Liver (tissue), 9 donors: ENCODE measurements around the gene PLP2. TPM values are rescaled to one million over a fixed set of nuclear protein-coding genes. Genes with fewer than 3 reads are reported as not detected.
A peak's percentile ranks its signal among the peaks of the same experiment; 100 is the strongest.

Source experiments
- DNase-seq: peaks from one replicate; pipeline ENCODE4 v3.0.0-alpha.2; 2017; ENCODE audit warnings: low spot score
- H3K27ac ChIP-seq, 2 donors: one replicate each; pipeline ENCODE4 v1.7.0; 2013; ENCODE audit warnings: inconsistent platforms in 2 of 2, low read length in 2 of 2, control low read depth in 1 of 2, low read depth in 1 of 2, mild to moderate bottlenecking in 1 of 2
- H3K27me3 ChIP-seq, 4 donors: one replicate each; pipeline versions ENCODE4 v1.6.1 to v1.7.0; 2013; ENCODE audit warnings: low read length in 3 of 4, inconsistent platforms in 1 of 4, mild to moderate bottlenecking in 1 of 4, moderate library complexity in 1 of 4; ENCODE audit not compliant: control insufficient read depth in 4 of 4, insufficient read depth in 4 of 4
- H3K36me3 ChIP-seq, 4 donors: one replicate each; pipeline versions ENCODE4 v1.6.1 to v1.7.0; 2013; ENCODE audit warnings: low read length in 3 of 4, mild to moderate bottlenecking in 3 of 4, low read depth in 1 of 4, moderate library complexity in 1 of 4; ENCODE audit not compliant: control insufficient read depth in 4 of 4, insufficient read depth in 3 of 4
- H3K4me1 ChIP-seq, 4 donors: one replicate each; pipeline versions ENCODE4 v1.6.1 to v1.7.0; 2013; ENCODE audit warnings: low read length in 3 of 4, mild to moderate bottlenecking in 3 of 4, moderate library complexity in 1 of 4; ENCODE audit not compliant: control insufficient read depth in 4 of 4, insufficient read depth in 4 of 4
- H3K4me3 ChIP-seq, 3 donors: one replicate each; pipeline versions ENCODE4 v1.6.1 to v1.7.0; 2013; ENCODE audit warnings: low read length in 3 of 3, control low read depth in 1 of 3, low read depth in 1 of 3, mild to moderate bottlenecking in 1 of 3
- H3K9ac ChIP-seq, 2 donors: one replicate each; pipeline ENCODE4 v1.7.0; 2013; ENCODE audit warnings: low read length in 2 of 2, mild to moderate bottlenecking in 2 of 2, moderate library complexity in 2 of 2, control low read depth in 1 of 2, low read depth in 1 of 2
- H3K9me3 ChIP-seq, 4 donors: one replicate each; pipeline versions ENCODE4 v1.6.1 to v1.7.0; 2013; ENCODE audit warnings: low read length in 3 of 4; ENCODE audit not compliant: control insufficient read depth in 4 of 4
- EGR1 ChIP-seq, 2 donors: IDR thresholded peaks; 2 replicates each; pipeline ENCODE4 v1.6.1; 2016 to 2018; ENCODE audit warnings: antibody characterized with exemption in 2 of 2, low read depth in 2 of 2
- FOXA1 ChIP-seq: IDR thresholded peaks from 2 replicates; pipeline ENCODE4 v1.6.1; 2016; ENCODE audit warnings: antibody characterized with exemption
- FOXA2 ChIP-seq: IDR thresholded peaks from 2 replicates; pipeline ENCODE4 v1.6.1; 2016; ENCODE audit warnings: antibody characterized with exemption
- GABPA ChIP-seq, 2 donors: IDR thresholded peaks in 1 of 2; conservative IDR thresholded peaks in 1 of 2; 2 replicates each; pipeline ENCODE4 v1.6.1; 2016; ENCODE audit warnings: antibody characterized with exemption in 2 of 2, mild to moderate bottlenecking in 1 of 2, moderate library complexity in 1 of 2
- HNF4A ChIP-seq, 2 donors: conservative IDR thresholded peaks; 2 replicates each; pipeline ENCODE4 v1.6.1; 2016; ENCODE audit warnings: antibody characterized with exemption in 2 of 2, mild to moderate bottlenecking in 2 of 2
- HNF4G ChIP-seq: IDR thresholded peaks from 2 replicates; pipeline ENCODE4 v1.6.1; 2016; ENCODE audit warnings: antibody characterized with exemption
- JUND ChIP-seq, 2 donors: IDR thresholded peaks; 2 replicates each; pipeline ENCODE4 v1.6.1; 2016; ENCODE audit warnings: antibody characterized with exemption in 2 of 2
- NR2F2 ChIP-seq: IDR thresholded peaks from 2 replicates; pipeline ENCODE4 v1.6.1; 2016; ENCODE audit warnings: antibody characterized with exemption
- RAD21 ChIP-seq, 2 donors: IDR thresholded peaks; 2 replicates each; pipeline ENCODE4 v1.6.1; 2016; ENCODE audit warnings: antibody characterized with exemption in 2 of 2, mild to moderate bottlenecking in 2 of 2
- RXRA ChIP-seq, 2 donors: IDR thresholded peaks; 2 replicates each; pipeline ENCODE4 v1.6.1; 2017 to 2018; ENCODE audit warnings: antibody characterized with exemption in 2 of 2, mild to moderate bottlenecking in 1 of 2
- SP1 ChIP-seq: IDR thresholded peaks from 2 replicates; pipeline ENCODE4 v1.6.1; 2018; ENCODE audit warnings: antibody characterized with exemption, mild to moderate bottlenecking
- TAF1 ChIP-seq: conservative IDR thresholded peaks from 2 replicates; pipeline ENCODE4 v1.6.1; 2016; ENCODE audit warnings: antibody characterized with exemption, mild to moderate bottlenecking
- WGBS: extraction: QIAGEN DNeasy Blood & Tissue Kit; methylation state at CpG from one replicate; pipeline ENCODE4 v1.1.7; 2013; 5-methylcytosine and 5-hydroxymethylcytosine counted together
- polyA plus RNA-seq, 2 donors: library from polyadenylated mRNA; stranded (reverse) in 1 of 2; unstranded in 1 of 2; fragments of 200-250 nt in 1 of 2; fragments of >200 nt in 1 of 2; fragmentation: Nextera tagmentation in 1 of 2; extraction: Ambion mirVana in 1 of 2; gene quantifications; one replicate each; pipeline versions ENCODE4 v1.2.1 to v1.2.3, GENCODE V29; 2013 to 2015
- total RNA-seq, 2 donors: library from RNA; depleted of rRNA; stranded (reverse); fragments of >200 nt; gene quantifications; one replicate each; pipeline ENCODE4 v1.2.3, GENCODE V29; 2014
- TF ChIP-seq, protein P1 (sequence below): IDR thresholded peaks from 2 replicates; pipeline ENCODE4 v1.6.1; 2016; ENCODE audit warnings: antibody characterized with exemption
- TF ChIP-seq, protein P2 (sequence below): IDR thresholded peaks from 2 replicates; pipeline ENCODE4 v1.6.1; 2016; ENCODE audit warnings: antibody characterized with exemption
- TF ChIP-seq, protein P3 (sequence below): fragments of 150-350 bp; IDR thresholded peaks from 2 replicates; pipeline ENCODE4 v1.5.1; 2017; ENCODE audit warnings: improper control_type of control experiment, low read depth, low read length; ENCODE audit not compliant: missing input control
- TF ChIP-seq, protein P4 (sequence below): IDR thresholded peaks from 2 replicates; pipeline ENCODE4 v1.6.1; 2016; ENCODE audit warnings: antibody characterized with exemption
- donor health status: healthy.
- donor health status: healthy.
- donor health status: healthy.
- donor health status: healthy.
- donor health status: healthy.

Gene PLP2
- total and polyA plus RNA-seq, 4 donors, result 2.4 to 24.5 (median 14.7) TPM

DNA sequence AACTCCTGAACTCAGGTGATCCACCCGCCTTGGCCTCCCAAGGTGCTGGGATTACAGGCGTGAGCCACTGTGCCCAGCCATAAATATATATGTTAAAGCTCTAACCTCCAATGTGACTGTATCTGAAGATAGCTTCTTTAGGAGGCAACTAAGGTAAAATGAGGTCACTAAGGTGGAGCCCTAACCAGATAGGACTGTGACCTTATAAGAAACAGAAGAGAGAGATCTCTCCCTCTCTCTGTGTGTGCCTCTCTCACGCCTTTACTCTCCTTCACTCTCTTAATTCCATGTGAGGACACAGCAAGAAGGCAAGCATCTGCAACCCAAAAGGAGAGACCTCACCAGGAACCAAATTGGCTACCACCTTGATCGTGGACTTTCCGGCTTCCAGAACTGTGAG, 10.1 kb upstream of the PLP2 start:
- no peaks in the 10 kb centered on the region for H3K9me3 ChIP-seq
- 96% methylated on average over 5 of the region's 5 CpGs for WGBS
- H3K9ac ChIP-seq, result no peak overlapping the region
- peaks cover 0 to 3% (median 1%) of the 10 kb centered on the region in 4 donors for H3K4me1 ChIP-seq
- no peak for DNase-seq
- no peaks in the 10 kb centered on the region for H3K27me3 ChIP-seq
- no peak overlapping the region for H3K4me3 ChIP-seq
- H3K27ac ChIP-seq, result no peak overlapping the region
- TF ChIP-seq FOXA1 (no peak), RXRA (IDR thresholded peaks at IDR 0.05) (no peak), NR2F2 (no peak), GABPA (IDR thresholded peaks at IDR 0.05 in 1 of 2, conservative IDR thresholded peaks at IDR 0.05 in 1 of 2) (no peak), HNF4G (no peak), RAD21 (IDR thresholded peaks at IDR 0.05) (no peak), JUND (IDR thresholded peaks at IDR 0.05) (no peak), EGR1 (IDR thresholded peaks at IDR 0.05; ENCODE audit: low read depth in 2 of 2) (no peak), TAF1 (no peak), SP1 (no peak)
- TF ChIP-seq, protein P1, sequence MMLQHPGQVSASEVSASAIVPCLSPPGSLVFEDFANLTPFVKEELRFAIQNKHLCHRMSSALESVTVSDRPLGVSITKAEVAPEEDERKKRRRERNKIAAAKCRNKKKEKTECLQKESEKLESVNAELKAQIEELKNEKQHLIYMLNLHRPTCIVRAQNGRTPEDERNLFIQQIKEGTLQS, result no peak
- TF ChIP-seq, protein P2, sequence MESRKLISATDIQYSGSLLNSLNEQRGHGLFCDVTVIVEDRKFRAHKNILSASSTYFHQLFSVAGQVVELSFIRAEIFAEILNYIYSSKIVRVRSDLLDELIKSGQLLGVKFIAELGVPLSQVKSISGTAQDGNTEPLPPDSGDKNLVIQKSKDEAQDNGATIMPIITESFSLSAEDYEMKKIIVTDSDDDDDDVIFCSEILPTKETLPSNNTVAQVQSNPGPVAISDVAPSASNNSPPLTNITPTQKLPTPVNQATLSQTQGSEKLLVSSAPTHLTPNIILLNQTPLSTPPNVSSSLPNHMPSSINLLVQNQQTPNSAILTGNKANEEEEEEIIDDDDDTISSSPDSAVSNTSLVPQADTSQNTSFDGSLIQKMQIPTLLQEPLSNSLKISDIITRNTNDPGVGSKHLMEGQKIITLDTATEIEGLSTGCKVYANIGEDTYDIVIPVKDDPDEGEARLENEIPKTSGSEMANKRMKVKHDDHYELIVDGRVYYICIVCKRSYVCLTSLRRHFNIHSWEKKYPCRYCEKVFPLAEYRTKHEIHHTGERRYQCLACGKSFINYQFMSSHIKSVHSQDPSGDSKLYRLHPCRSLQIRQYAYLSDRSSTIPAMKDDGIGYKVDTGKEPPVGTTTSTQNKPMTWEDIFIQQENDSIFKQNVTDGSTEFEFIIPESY, result no peak
- TF ChIP-seq, protein P3, sequence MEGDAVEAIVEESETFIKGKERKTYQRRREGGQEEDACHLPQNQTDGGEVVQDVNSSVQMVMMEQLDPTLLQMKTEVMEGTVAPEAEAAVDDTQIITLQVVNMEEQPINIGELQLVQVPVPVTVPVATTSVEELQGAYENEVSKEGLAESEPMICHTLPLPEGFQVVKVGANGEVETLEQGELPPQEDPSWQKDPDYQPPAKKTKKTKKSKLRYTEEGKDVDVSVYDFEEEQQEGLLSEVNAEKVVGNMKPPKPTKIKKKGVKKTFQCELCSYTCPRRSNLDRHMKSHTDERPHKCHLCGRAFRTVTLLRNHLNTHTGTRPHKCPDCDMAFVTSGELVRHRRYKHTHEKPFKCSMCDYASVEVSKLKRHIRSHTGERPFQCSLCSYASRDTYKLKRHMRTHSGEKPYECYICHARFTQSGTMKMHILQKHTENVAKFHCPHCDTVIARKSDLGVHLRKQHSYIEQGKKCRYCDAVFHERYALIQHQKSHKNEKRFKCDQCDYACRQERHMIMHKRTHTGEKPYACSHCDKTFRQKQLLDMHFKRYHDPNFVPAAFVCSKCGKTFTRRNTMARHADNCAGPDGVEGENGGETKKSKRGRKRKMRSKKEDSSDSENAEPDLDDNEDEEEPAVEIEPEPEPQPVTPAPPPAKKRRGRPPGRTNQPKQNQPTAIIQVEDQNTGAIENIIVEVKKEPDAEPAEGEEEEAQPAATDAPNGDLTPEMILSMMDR, result no peak
- no peaks in the 10 kb centered on the region for H3K36me3 ChIP-seq

DNA sequence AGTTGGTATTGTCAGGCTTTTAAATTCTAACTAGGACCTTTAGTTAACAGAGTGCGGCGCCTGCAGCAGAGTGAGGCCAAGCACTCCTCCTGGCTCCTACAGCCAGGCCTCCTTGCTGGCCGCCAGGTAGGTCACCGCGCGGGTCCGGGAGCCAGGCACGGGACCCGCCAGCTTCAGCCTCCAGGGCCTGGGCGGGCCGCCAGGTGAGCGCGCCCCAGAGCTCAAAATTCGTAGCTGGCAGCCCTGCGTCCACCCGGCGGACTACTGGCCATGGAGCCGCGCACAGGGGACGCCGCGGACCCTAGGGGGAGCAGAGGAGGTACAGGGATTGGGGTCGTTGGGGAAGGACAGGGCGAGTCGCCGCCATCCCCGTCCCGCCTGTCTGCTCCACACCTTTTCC, 9.1 kb upstream of the PLP2 start, which contains the start of gene MAGIX:
MAGIX (plus strand) TSS at position 139 of the 400 bp plus-strand sequence; CDS start at position 271, 132 bp downstream.
- Histone ChIP-seq H3K4me1 (peaks cover 0 to 4% (median 2%) of the 10 kb centered on the region in 4 donors), H3K36me3 (no peaks in the 10 kb centered on the region), H3K27ac (peak within 1 kb of the TSS; percentile 95), H3K27me3 (no peaks in the 10 kb centered on the region), H3K9me3 (no peaks in the 10 kb centered on the region), H3K4me3 (peak within 1 kb of the TSS in 2 of 3 donors; percentile 49 to 50), H3K9ac (peak within 1 kb of the TSS in 1 of 2 donors; percentile 39)
- no peak for DNase-seq
- TF ChIP-seq NR2F2, result no peak
- TF ChIP-seq, protein P3, result no peak
- TF ChIP-seq EGR1 (IDR thresholded peaks at IDR 0.05; ENCODE audit: low read depth in 2 of 2), result no peak
- TF ChIP-seq, protein P4, sequence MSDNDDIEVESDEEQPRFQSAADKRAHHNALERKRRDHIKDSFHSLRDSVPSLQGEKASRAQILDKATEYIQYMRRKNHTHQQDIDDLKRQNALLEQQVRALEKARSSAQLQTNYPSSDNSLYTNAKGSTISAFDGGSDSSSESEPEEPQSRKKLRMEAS, result no peak
- TF ChIP-seq, protein P1, result no peak
- TF ChIP-seq GABPA (IDR thresholded peaks at IDR 0.05 in 1 of 2, conservative IDR thresholded peaks at IDR 0.05 in 1 of 2), result no peak
- no peak for TF ChIP-seq FOXA2
- no peak for TF ChIP-seq HNF4A (conservative IDR thresholded peaks at IDR 0.05)
- no peak for TF ChIP-seq FOXA1
- WGBS, result 34% methylated on average over 28 of the region's 28 CpGs
